Measurements from ENCODE around the gene FAM174C.

- TF ChIP-seq CTCF (IDR thresholded peaks at IDR 0.05) (no peak), POLR2A (IDR thresholded peaks at IDR 0.05) (no peak)
Observed at GRCh38 chr19:1300744-1301490, 25.6 kb downstream of the FAM174C start.
